Measurements from ENCODE around the gene MR1. TPM values are rescaled to one million over a fixed set of nuclear protein-coding genes. Genes with fewer than 3 reads are reported as not detected.

Gene MR1
- total and polyA plus RNA-seq, 7 donors = 0.70 to 3.0 (median 2.0) TPM

GRCh38 chr1:181105134-181106021 is 71.6 kb downstream of the MR1 start:
- intact Hi-C loops (cut with DNase I) = no loop called here
- TF ChIP-seq CTCF (IDR thresholded peaks at IDR 0.05) = no peak
- H3K4me1 ChIP-seq = peaks cover 25% of the 10 kb centered on the region

GRCh38 chr1:181106022-181106312 is 72.2 kb downstream of the MR1 start:
- no peak for DNase-seq
- H3K27ac ChIP-seq = peak overlapping the region; percentile 89
- H3K9me3 ChIP-seq = no peaks in the 10 kb centered on the region
- WGBS, 3 donors = 59 to 73% (median 70%) methylated on average over 3 of the region's 3 CpGs
- ATAC-seq = no peak
- no peak for TF ChIP-seq CTCF (IDR thresholded peaks at IDR 0.05)
- peaks cover 25% of the 10 kb centered on the region for H3K4me1 ChIP-seq
- no peaks in the 10 kb centered on the region for H3K27me3 ChIP-seq (ENCODE audit: insufficient read depth in 3 of 3, low read length in 2 of 3)
- peak overlapping the region; percentile 90 for H3K4me3 ChIP-seq
- intact Hi-C loops (cut with DNase I) = no loop called here
- no peaks in the 10 kb centered on the region for H3K36me3 ChIP-seq (ENCODE audit: insufficient read depth in 1 of 2, low read depth in 1 of 2)

More at GRCh38 chr1:181105134-181106021, 71.6 kb downstream of the MR1 start:
- DNase-seq = peak; percentile 97 to 98
- Histone ChIP-seq H3K36me3 (ENCODE audit: insufficient read depth in 1 of 2, low read depth in 1 of 2) (no peaks in the 10 kb centered on the region), H3K27ac (peak overlapping the region; percentile 89), H3K9me3 (no peaks in the 10 kb centered on the region), H3K4me3 (peak overlapping the region; percentile 90), H3K27me3 (ENCODE audit: insufficient read depth in 3 of 3, low read length in 2 of 3) (no peaks in the 10 kb centered on the region)
- WGBS, 3 donors = 1% methylated on average over 46 to 104 of the region's 104 CpGs
- peak; percentile 92 to 97 (median 96) for ATAC-seq

GRCh38 chr1:181106479-181106878 is 72.7 kb downstream of the MR1 start:
- no peak for DNase-seq
- Histone ChIP-seq H3K9me3 (no peaks in the 10 kb centered on the region), H3K4me1 (peaks cover 27% of the 10 kb centered on the region), H3K36me3 (ENCODE audit: insufficient read depth in 1 of 2, low read depth in 1 of 2) (no peaks in the 10 kb centered on the region), H3K4me3 (no peak overlapping the region), H3K27me3 (ENCODE audit: insufficient read depth in 3 of 3, low read length in 2 of 3) (no peaks in the 10 kb centered on the region), H3K27ac (peak overlapping the region; percentile 89)
- no peak for TF ChIP-seq CTCF (IDR thresholded peaks at IDR 0.05)
- intact Hi-C loops (cut with DNase I) = no loop called here
- WGBS, 3 donors = 68 to 82% (median 75%) methylated on average over 6 of the region's 6 CpGs
- ATAC-seq = no peak

GRCh38 chr1:181107711-181108110 is 73.9 kb downstream of the MR1 start:
- TF ChIP-seq CTCF (IDR thresholded peaks at IDR 0.05) = no peak
- WGBS, 3 donors = 31 to 42% (median 31%) methylated on average over 2 of the region's 2 CpGs
- peaks cover 33% of the 10 kb centered on the region for H3K4me1 ChIP-seq
- H3K36me3 ChIP-seq (ENCODE audit: insufficient read depth in 1 of 2, low read depth in 1 of 2) = no peaks in the 10 kb centered on the region
- no peaks in the 10 kb centered on the region for H3K9me3 ChIP-seq
- intact Hi-C loops (cut with DNase I) = no loop called here
- DNase-seq = no peak
- H3K27ac ChIP-seq = no peak overlapping the region
- no peak for ATAC-seq
- H3K27me3 ChIP-seq (ENCODE audit: insufficient read depth in 3 of 3, low read length in 2 of 3) = no peaks in the 10 kb centered on the region
- H3K4me3 ChIP-seq = no peak overlapping the region
